Measurements from ENCODE around the gene PSMB2. TPM values are rescaled to one million over a fixed set of nuclear protein-coding genes. Genes with fewer than 3 reads are reported as not detected.

PSMB2 gene
- total RNA-seq, 1 experiment from 2014 or later: 59.9 TPM

- Mint-ChIP-seq H3K36me3 (ENCODE audit: insufficient read depth, unreplicated experiment) (no peaks in the 10 kb centered on the region), H3K27ac (ENCODE audit: unreplicated experiment) (no peak overlapping the region), H3K4me1 (ENCODE audit: low read depth, unreplicated experiment) (no peaks in the 10 kb centered on the region), H3K9me3 (ENCODE audit: unreplicated experiment) (no peaks in the 10 kb centered on the region), H3K27me3 (ENCODE audit: insufficient read depth, unreplicated experiment) (peaks cover 13% of the 10 kb centered on the region), H3K4me3 (ENCODE audit: unreplicated experiment) (no peak overlapping the region)
- BruUV-seq (replicated peaks): no TSS peak
- H3K9me3 ChIP-seq: no peaks in the 10 kb centered on the region
- CTCF ChIA-PET: no interaction called here
- no peak for DNase-seq
- POLR2A ChIA-PET: no interaction called here
- no peak for TF ChIP-seq CTCF (IDR thresholded peaks at IDR 0.05; ENCODE audit: insufficient read depth in 1 of 2, low read depth in 1 of 2, low read length in 1 of 2, severe bottlenecking in 1 of 2, unreplicated experiment in 1 of 2)
- H3K4me3 ChIP-seq (ENCODE audit: low read depth, low read length): no peak overlapping the region
- no peaks in the 10 kb centered on the region for H3K4me1 ChIP-seq
- intact Hi-C loops (cut with micrococcal nuclease; ENCODE audit: unreplicated experiment): no loop called here
- no peaks in the 10 kb centered on the region for H3K27me3 ChIP-seq (replicated peaks; ENCODE audit: control insufficient read depth, insufficient read depth, low read length)
- H3K36me3 ChIP-seq (ENCODE audit: control insufficient read depth, insufficient read depth, low read length): no peaks in the 10 kb centered on the region
Observed at GRCh38 chr1:35675773-35676172, 34.4 kb upstream of the PSMB2 start.

- CTCF ChIA-PET: no interaction called here
- Mint-ChIP-seq H3K27ac (ENCODE audit: unreplicated experiment) (no peak overlapping the region), H3K36me3 (ENCODE audit: insufficient read depth, unreplicated experiment) (no peaks in the 10 kb centered on the region), H3K27me3 (ENCODE audit: insufficient read depth, unreplicated experiment) (peaks cover 13% of the 10 kb centered on the region), H3K4me3 (ENCODE audit: unreplicated experiment) (no peak overlapping the region), H3K4me1 (ENCODE audit: low read depth, unreplicated experiment) (no peaks in the 10 kb centered on the region), H3K9me3 (ENCODE audit: unreplicated experiment) (no peaks in the 10 kb centered on the region)
- Histone ChIP-seq H3K9me3 (no peaks in the 10 kb centered on the region), H3K4me3 (ENCODE audit: low read depth, low read length) (no peak overlapping the region), H3K4me1 (no peaks in the 10 kb centered on the region), H3K36me3 (ENCODE audit: control insufficient read depth, insufficient read depth, low read length) (no peaks in the 10 kb centered on the region), H3K27me3 (replicated peaks; ENCODE audit: control insufficient read depth, insufficient read depth, low read length) (no peaks in the 10 kb centered on the region)
- intact Hi-C loops (cut with micrococcal nuclease; ENCODE audit: unreplicated experiment): no loop called here
- TF ChIP-seq CTCF (IDR thresholded peaks at IDR 0.05; ENCODE audit: insufficient read depth in 1 of 2, low read depth in 1 of 2, low read length in 1 of 2, severe bottlenecking in 1 of 2, unreplicated experiment in 1 of 2): no peak
- POLR2A ChIA-PET: no interaction called here
- no peak for DNase-seq
- BruUV-seq (replicated peaks): no TSS peak
Observed at GRCh38 chr1:35674111-35674510, 32.8 kb upstream of the PSMB2 start.

- Mint-ChIP-seq H3K4me3 (ENCODE audit: unreplicated experiment) (no peak overlapping the region), H3K36me3 (ENCODE audit: insufficient read depth, unreplicated experiment) (no peaks in the 10 kb centered on the region), H3K9me3 (ENCODE audit: unreplicated experiment) (no peaks in the 10 kb centered on the region), H3K27me3 (ENCODE audit: insufficient read depth, unreplicated experiment) (peaks cover 17% of the 10 kb centered on the region), H3K4me1 (ENCODE audit: low read depth, unreplicated experiment) (no peaks in the 10 kb centered on the region), H3K27ac (ENCODE audit: unreplicated experiment) (no peak overlapping the region)
- DNase-seq: no peak
- intact Hi-C loops (cut with micrococcal nuclease; ENCODE audit: unreplicated experiment): no loop called here
- no peaks in the 10 kb centered on the region for H3K9me3 ChIP-seq
- no TSS peak for BruUV-seq (replicated peaks)
- H3K4me3 ChIP-seq (ENCODE audit: low read depth, low read length): no peak overlapping the region
- H3K36me3 ChIP-seq (ENCODE audit: control insufficient read depth, insufficient read depth, low read length): no peaks in the 10 kb centered on the region
- CTCF ChIA-PET: no interaction called here
- no peaks in the 10 kb centered on the region for H3K27me3 ChIP-seq (replicated peaks; ENCODE audit: control insufficient read depth, insufficient read depth, low read length)
- H3K4me1 ChIP-seq: no peaks in the 10 kb centered on the region
- TF ChIP-seq CTCF (IDR thresholded peaks at IDR 0.05; ENCODE audit: insufficient read depth in 1 of 2, low read depth in 1 of 2, low read length in 1 of 2, severe bottlenecking in 1 of 2, unreplicated experiment in 1 of 2): no peak
- POLR2A ChIA-PET: no interaction called here
Observed at GRCh38 chr1:35672116-35672515, 30.8 kb upstream of the PSMB2 start.
